Colonic mucosa (tissue), 4 donors: ENCODE results near the gene SMARCAL1. TPM values are rescaled to one million over a fixed set of nuclear protein-coding genes. Genes with fewer than 3 reads are reported as not detected.

Source experiments
- DNase-seq: peaks from one replicate; pipeline ENCODE4 v3.0.0-alpha.2; 2020
- H3K27ac ChIP-seq: fragments of 200-600 bp; one replicate; pipeline ENCODE4 v1.8.0; 2021
- H3K27me3 ChIP-seq: fragments of 200-600 bp; one replicate; pipeline ENCODE4 v1.8.0; 2021
- H3K36me3 ChIP-seq: fragments of 200-600 bp; one replicate; pipeline ENCODE4 v1.8.0; 2021
- H3K4me1 ChIP-seq: fragments of 200-600 bp; one replicate; pipeline ENCODE4 v1.8.0; 2021; ENCODE audit warnings: mild to moderate bottlenecking
- H3K4me3 ChIP-seq: fragments of 200-600 bp; one replicate; pipeline ENCODE4 v1.8.0; 2021
- H3K9ac ChIP-seq, 2 donors: one replicate each; pipeline ENCODE4 v1.7.0; 2013; ENCODE audit warnings: control low read depth in 2 of 2, low read depth in 2 of 2, low read length in 2 of 2
- H3K9me3 ChIP-seq: fragments of 200-600 bp; one replicate; pipeline ENCODE4 v1.8.0; 2021
- CTCF ChIP-seq: fragments of 200-600 bp; IDR thresholded peaks from one replicate; pipeline ENCODE4 v1.8.0; 2022; ENCODE audit warnings: antibody characterized with exemption, mild to moderate bottlenecking
- intact Hi-C: fragments of 100-400 bp; cut with DNase I; formaldehyde crosslinking; loops from one replicate; pipeline ENCODE4 v1.14.1; 2022
- total RNA-seq, 2 donors: library from RNA; stranded (reverse); fragmentation: NEBNext Ultra II Directional in 1 of 2; extraction: Animal tissue kit (Norgen Biotek cat#: 25700) in 1 of 2; gene quantifications; one replicate each; pipeline ENCODE4 v1.2.1, GENCODE V29; 2021
- donor health status: healthy.
- donor health status: DM: no; HTN: no; CAD: no.
- donor health status: DM: no; HTN: no; CAD: no.

The SMARCAL1 gene
- total RNA-seq, 2 donors from 2014 or later = 13.8 to 18.1 TPM

GRCh38 chr2:216522892-216523502 lies 110.7 kb downstream of the SMARCAL1 start:
- intact Hi-C loops = no loop called here
- no peak for DNase-seq
- no peak for TF ChIP-seq CTCF

GRCh38 chr2:216525972-216526371 lies 113.7 kb downstream of the SMARCAL1 start:
- Histone ChIP-seq H3K4me1 (no peaks in the 10 kb centered on the region), H3K27me3 (no peaks in the 10 kb centered on the region), H3K36me3 (no peaks in the 10 kb centered on the region), H3K9me3 (no peaks in the 10 kb centered on the region), H3K9ac (no peak overlapping the region), H3K4me3 (no peak overlapping the region), H3K27ac (no peak overlapping the region)
- no peak for DNase-seq
- no peak for TF ChIP-seq CTCF
- intact Hi-C loops = no loop called here

More at GRCh38 chr2:216522892-216523502, 110.7 kb downstream of the SMARCAL1 start:
- no peaks in the 10 kb centered on the region for H3K36me3 ChIP-seq
- H3K9me3 ChIP-seq = no peaks in the 10 kb centered on the region
- H3K4me1 ChIP-seq = no peaks in the 10 kb centered on the region
- H3K4me3 ChIP-seq = no peak overlapping the region
- no peak overlapping the region for H3K9ac ChIP-seq
- H3K27me3 ChIP-seq = no peaks in the 10 kb centered on the region
- H3K27ac ChIP-seq = no peak overlapping the region

GRCh38 chr2:216526939-216527338 lies 114.7 kb downstream of the SMARCAL1 start:
- no peak overlapping the region for H3K4me3 ChIP-seq
- no peaks in the 10 kb centered on the region for H3K9me3 ChIP-seq
- no peaks in the 10 kb centered on the region for H3K36me3 ChIP-seq
- no peaks in the 10 kb centered on the region for H3K4me1 ChIP-seq
- no peaks in the 10 kb centered on the region for H3K27me3 ChIP-seq
- no peak overlapping the region for H3K9ac ChIP-seq
- DNase-seq = no peak
- intact Hi-C loops = no loop called here
- TF ChIP-seq CTCF = no peak
- no peak overlapping the region for H3K27ac ChIP-seq

DNA sequence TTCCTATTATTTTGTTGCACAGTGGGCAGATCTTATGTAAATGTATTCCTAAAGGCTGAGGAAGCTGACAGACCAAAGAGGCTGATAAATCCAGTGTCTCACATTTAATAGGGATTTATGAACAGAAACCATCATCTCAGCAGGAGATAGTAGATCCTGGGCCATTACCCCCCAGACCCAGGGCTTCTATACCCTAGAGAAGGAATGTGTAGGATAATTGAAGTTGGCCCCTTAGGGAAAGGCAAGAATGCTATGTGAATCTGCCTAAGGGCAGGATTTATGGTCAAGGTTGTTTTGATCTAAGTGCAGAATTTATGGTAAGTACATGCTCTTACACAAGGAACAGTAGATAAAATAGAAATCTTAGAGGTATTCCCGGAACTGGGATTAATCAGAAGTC lies 115.3 kb downstream of the SMARCAL1 start:
- no peak overlapping the region for H3K4me3 ChIP-seq
- no peak overlapping the region for H3K9ac ChIP-seq
- no peaks in the 10 kb centered on the region for H3K4me1 ChIP-seq
- H3K27me3 ChIP-seq = no peaks in the 10 kb centered on the region
- H3K27ac ChIP-seq = no peak overlapping the region
- no peaks in the 10 kb centered on the region for H3K36me3 ChIP-seq
- DNase-seq = no peak
- TF ChIP-seq CTCF = no peak
- intact Hi-C loops = no loop called here
- H3K9me3 ChIP-seq = no peaks in the 10 kb centered on the region

DNA sequence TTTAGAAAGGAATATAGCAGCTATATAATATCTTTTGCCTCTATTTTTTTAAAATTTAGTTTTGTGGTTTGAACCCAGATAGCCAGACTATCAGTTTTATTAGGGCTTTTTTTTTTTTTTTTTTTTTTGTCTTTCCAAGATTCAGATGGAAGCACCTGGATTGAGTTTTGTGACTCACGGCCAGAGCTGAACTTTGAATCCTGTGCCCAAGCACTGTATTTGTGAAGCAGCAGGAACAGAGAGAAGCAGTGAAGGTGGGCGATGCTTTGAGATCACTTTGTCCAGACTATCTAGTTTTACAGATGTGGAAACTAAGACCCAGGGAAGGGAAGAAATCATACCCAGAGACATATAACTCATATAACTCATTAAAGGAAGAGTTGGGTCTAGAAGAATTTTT lies 120.3 kb downstream of the SMARCAL1 start:
- no peak for TF ChIP-seq CTCF
- intact Hi-C loops = no loop called here
- DNase-seq = no peak

More for the DNA sequence above, 120.3 kb downstream of the SMARCAL1 start:
- Histone ChIP-seq H3K4me3 (no peak overlapping the region), H3K9me3 (no peaks in the 10 kb centered on the region), H3K27me3 (no peaks in the 10 kb centered on the region), H3K27ac (no peak overlapping the region), H3K36me3 (no peaks in the 10 kb centered on the region), H3K4me1 (no peaks in the 10 kb centered on the region), H3K9ac (no peak overlapping the region)

Other genes with a start within 250 kb of the SMARCAL1 start
- under 1 TPM; 0.44 to 0.58 TPM for gene MARCHF4, start 40.0 kb upstream of the SMARCAL1 start, total RNA-seq
- 1,000 to 10,000 TPM; 1,895 to 2,156 TPM for gene RPL37A, start 86.4 kb downstream of the SMARCAL1 start, total RNA-seq
- gene IGFBP2, start 220.9 kb downstream of the SMARCAL1 start, total RNA-seq = 100 to 1,000 TPM; 106 to 177 TPM